ENCODE data around the gene COX4I1. TPM values are rescaled to one million over a fixed set of nuclear protein-coding genes. Genes with fewer than 3 reads are reported as not detected.

The COX4I1 gene
- total RNA-seq, 2 experiments from 2014 or later, result 374 to 508 TPM

- ATAC-seq (no peak), DNase-seq (no peak)
- intact Hi-C loops (cut with DNase I, micrococcal nuclease), result loop anchor here in 1 of 2 experiments (1.0 kb wide), 1 partner anchor 31 kb away; no protein-coding TSS in a partner anchor
- peaks cover 51% of the 10 kb centered on the region for H3K36me3 Mint-ChIP-seq (ENCODE audit: low read depth)
- H3K9me3 Mint-ChIP-seq (ENCODE audit: low read depth), result no peaks in the 10 kb centered on the region
- H3K4me1 Mint-ChIP-seq, result peaks cover 12% of the 10 kb centered on the region
- no peak overlapping the region for H3K4me3 Mint-ChIP-seq
- ChIA-PET POLR2A (no interaction called here), CTCF (no interaction called here)
- H3K27ac Mint-ChIP-seq, result no peak overlapping the region
- H3K27me3 Mint-ChIP-seq, result no peaks in the 10 kb centered on the region
Measured at GRCh38 chr16:85785927-85786326, 13.6 kb upstream of the COX4I1 start.

DNA sequence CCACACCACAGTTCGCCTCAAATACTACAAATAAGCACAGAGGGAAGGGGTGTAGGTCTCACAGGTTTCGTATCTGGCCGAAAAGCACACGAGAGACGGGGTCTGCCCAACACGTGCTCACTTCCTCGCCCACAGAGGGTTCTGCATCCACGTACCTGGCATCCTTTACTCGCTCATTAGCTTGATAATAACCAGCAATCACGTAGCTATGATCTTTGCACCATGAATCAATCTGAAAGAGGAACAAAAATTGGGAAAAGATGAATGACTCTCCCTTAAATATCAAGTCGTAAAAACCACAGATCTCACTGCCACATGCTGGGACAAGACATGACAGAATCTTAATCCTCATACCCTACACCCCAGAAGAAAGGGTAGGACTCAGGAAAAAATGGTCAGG lies 10.7 kb upstream of the COX4I1 start:
- H3K4me3 Mint-ChIP-seq, result no peak overlapping the region
- CTCF ChIA-PET, result interaction anchor here (0.7 to 1.1 kb wide), 2 partner anchors 9 to 173 kb away, joined by 3 to 4 read pairs; no protein-coding TSS in a partner anchor
- no peak for DNase-seq

GRCh38 chr16:85789773-85790172 lies 9.7 kb upstream of the COX4I1 start:
- intact Hi-C loops (cut with DNase I, micrococcal nuclease), result no loop called here
- POLR2A ChIA-PET, result no interaction called here

More for the DNA sequence above, 10.7 kb upstream of the COX4I1 start:
- H3K27me3 Mint-ChIP-seq, result no peaks in the 10 kb centered on the region
- intact Hi-C loops (cut with DNase I, micrococcal nuclease), result no loop called here
- H3K9me3 Mint-ChIP-seq (ENCODE audit: low read depth), result no peaks in the 10 kb centered on the region
- peaks cover 25% of the 10 kb centered on the region for H3K4me1 Mint-ChIP-seq
- no peak for ATAC-seq
- peaks cover 66% of the 10 kb centered on the region for H3K36me3 Mint-ChIP-seq (ENCODE audit: low read depth)
- H3K27ac Mint-ChIP-seq, result no peak overlapping the region
- POLR2A ChIA-PET, result no interaction called here

DNA sequence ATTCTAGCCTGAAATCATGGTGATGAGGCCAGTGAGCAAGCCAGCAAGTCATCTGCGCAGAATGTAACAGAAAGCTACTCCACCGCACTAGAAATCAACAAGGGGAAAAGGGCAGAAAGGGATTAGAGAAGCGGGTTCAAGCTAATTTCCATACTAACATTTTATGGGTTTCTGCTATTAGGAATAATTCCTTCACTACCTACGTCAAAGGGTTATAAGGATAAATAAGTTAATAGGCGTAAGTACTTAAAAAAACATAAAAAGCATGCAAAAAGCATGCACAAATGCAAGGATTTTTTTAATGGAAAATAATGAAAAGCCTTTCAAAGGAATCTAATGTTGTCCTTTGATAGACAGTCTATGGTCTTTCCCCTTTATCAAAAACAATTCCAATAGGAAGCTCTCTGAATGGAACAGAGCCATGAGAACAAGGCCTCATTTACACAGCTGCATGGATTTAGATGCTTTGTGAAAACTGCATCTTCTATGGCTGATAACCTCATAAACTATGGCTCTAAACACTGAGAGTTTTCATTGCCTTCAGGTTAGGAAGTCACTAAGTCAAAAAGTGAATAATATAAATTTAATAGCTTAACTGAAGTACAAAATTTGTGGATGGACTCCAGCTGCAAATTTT lies 5.7 kb upstream of the COX4I1 start:
- H3K4me3 Mint-ChIP-seq, result no peak overlapping the region
- intact Hi-C loops (cut with DNase I, micrococcal nuclease), result no loop called here
- H3K36me3 Mint-ChIP-seq (ENCODE audit: low read depth), result peaks cover 75% of the 10 kb centered on the region
- ATAC-seq, result no peak
- ChIA-PET POLR2A (no interaction called here), CTCF (interaction anchor here (0.9 to 1.0 kb wide), 2 partner anchors 75 to 202 kb away, joined by 3 to 5 read pairs; no protein-coding TSS in a partner anchor)
- H3K27me3 Mint-ChIP-seq, result no peaks in the 10 kb centered on the region
- peaks cover 52% of the 10 kb centered on the region for H3K4me1 Mint-ChIP-seq
- no peak overlapping the region for H3K27ac Mint-ChIP-seq
- no peaks in the 10 kb centered on the region for H3K9me3 Mint-ChIP-seq (ENCODE audit: low read depth)
- DNase-seq, result no peak

More at GRCh38 chr16:85789773-85790172, 9.7 kb upstream of the COX4I1 start:
- Mint-ChIP-seq H3K27ac (no peak overlapping the region), H3K4me1 (peaks cover 25% of the 10 kb centered on the region), H3K4me3 (no peak overlapping the region), H3K36me3 (ENCODE audit: low read depth) (peaks cover 73% of the 10 kb centered on the region), H3K27me3 (no peaks in the 10 kb centered on the region), H3K9me3 (ENCODE audit: low read depth) (no peaks in the 10 kb centered on the region)
- DNase-seq (no peak), ATAC-seq (no peak)
- CTCF ChIA-PET, result interaction anchor here (0.6 to 1.1 kb wide), 2 partner anchors 8 to 30 kb away, joined by 3 to 4 read pairs; no protein-coding TSS in a partner anchor

DNA sequence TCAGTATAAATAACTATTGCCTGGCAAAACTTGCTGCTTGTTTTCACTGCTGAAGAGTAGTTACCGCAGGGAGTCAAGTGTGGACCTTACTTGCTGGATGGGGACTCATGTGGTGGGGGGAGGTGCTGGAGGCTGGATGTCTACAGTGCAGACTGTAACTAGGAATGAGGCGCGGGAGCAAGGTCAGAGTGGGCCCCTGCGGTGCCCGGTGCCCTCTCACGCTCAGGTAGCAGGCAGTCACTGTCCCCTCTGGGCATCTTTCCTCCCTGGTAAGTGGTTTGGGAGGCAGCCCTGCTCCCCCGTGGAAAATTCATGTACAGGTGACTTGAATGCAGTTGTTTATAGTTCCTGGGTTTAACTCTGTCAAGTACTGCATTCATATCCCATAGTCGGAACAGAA lies 4.8 kb upstream of the COX4I1 start:
- peaks cover 52% of the 10 kb centered on the region for H3K4me1 Mint-ChIP-seq
- H3K4me3 Mint-ChIP-seq, result no peak overlapping the region
- no peaks in the 10 kb centered on the region for H3K9me3 Mint-ChIP-seq (ENCODE audit: low read depth)
- CTCF ChIA-PET, result interaction anchor here (1.0 kb wide), 1 partner anchor 201 kb away, joined by 3 read pairs; no protein-coding TSS in a partner anchor
- DNase-seq (no peak), ATAC-seq (no peak)
- no peak overlapping the region for H3K27ac Mint-ChIP-seq
- H3K36me3 Mint-ChIP-seq (ENCODE audit: low read depth), result peaks cover 68% of the 10 kb centered on the region
- intact Hi-C loops (cut with DNase I, micrococcal nuclease), result no loop called here
- POLR2A ChIA-PET, result no interaction called here
- no peaks in the 10 kb centered on the region for H3K27me3 Mint-ChIP-seq

- no peak for ATAC-seq
- intact Hi-C loops (cut with DNase I, micrococcal nuclease), result no loop called here
- ChIA-PET POLR2A (no interaction called here), CTCF (no interaction called here)
- Mint-ChIP-seq H3K27ac (peak overlapping the region; percentile 6), H3K9me3 (ENCODE audit: low read depth) (no peaks in the 10 kb centered on the region), H3K27me3 (no peaks in the 10 kb centered on the region), H3K36me3 (ENCODE audit: low read depth) (peaks cover 63% of the 10 kb centered on the region), H3K4me1 (peaks cover 51% of the 10 kb centered on the region), H3K4me3 (no peak overlapping the region)
- DNase-seq, result no peak
Measured at GRCh38 chr16:85796152-85796551, 3.3 kb upstream of the COX4I1 start.

DNA sequence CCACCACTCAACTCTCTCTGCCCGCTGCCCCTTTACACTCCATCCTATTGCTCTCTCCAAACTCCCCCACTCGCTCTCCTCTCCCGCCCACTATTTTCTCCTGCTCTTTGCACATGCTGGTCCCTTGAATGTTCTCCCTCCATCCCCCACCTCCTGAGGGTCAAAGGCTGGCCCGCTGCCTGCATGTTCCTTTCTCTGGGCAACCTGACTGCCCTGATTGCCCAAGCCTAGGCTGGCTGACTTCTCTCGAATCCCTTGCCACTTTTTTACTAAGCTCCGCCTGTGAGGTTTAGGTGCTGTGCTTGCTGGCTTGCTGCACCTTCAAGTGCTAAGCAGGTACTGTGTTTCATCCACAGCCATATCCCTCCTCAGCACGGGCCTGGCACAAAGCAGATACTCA lies 2.9 kb upstream of the COX4I1 start:
- ChIA-PET POLR2A (no interaction called here), CTCF (interaction anchor here (0.7 kb wide), 1 partner anchor 213 kb away, joined by 3 read pairs; no protein-coding TSS in a partner anchor)
- peaks cover 62% of the 10 kb centered on the region for H3K36me3 Mint-ChIP-seq (ENCODE audit: low read depth)
- H3K4me3 Mint-ChIP-seq, result no peak overlapping the region
- H3K27ac Mint-ChIP-seq, result peak overlapping the region; percentile 6
- no peak for ATAC-seq
- no peaks in the 10 kb centered on the region for H3K9me3 Mint-ChIP-seq (ENCODE audit: low read depth)
- DNase-seq, result no peak
- H3K4me1 Mint-ChIP-seq, result peaks cover 52% of the 10 kb centered on the region
- no peaks in the 10 kb centered on the region for H3K27me3 Mint-ChIP-seq
- intact Hi-C loops (cut with DNase I, micrococcal nuclease), result no loop called here

DNA sequence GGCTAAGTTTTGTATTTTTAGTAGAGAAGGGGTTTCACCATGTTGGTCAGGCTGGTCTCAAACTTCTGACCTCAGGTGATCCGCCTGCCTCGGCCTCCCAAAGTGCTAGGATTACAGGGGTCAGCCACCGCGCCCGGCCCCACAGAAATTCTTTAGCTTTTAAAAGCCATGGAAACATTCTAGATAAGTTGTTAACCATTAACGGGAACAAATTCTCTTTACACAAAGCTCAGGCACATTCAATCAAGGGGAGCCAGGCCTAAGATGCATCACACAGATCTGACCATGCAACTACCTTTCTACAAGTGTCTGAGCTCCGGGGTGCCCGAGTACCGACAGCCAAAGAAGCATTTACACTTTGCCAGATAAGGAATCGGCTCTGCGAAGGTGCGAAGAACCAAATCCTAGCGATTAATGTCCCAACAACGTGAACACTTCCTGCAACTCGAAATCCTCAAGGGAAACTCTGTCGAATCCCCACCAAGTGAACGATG lies 1.2 kb upstream of the COX4I1 start:
- Mint-ChIP-seq H3K4me1 (peaks cover 61% of the 10 kb centered on the region), H3K27me3 (no peaks in the 10 kb centered on the region), H3K9me3 (ENCODE audit: low read depth) (no peaks in the 10 kb centered on the region), H3K4me3 (peak overlapping the region; percentile 85), H3K36me3 (ENCODE audit: low read depth) (peaks cover 63% of the 10 kb centered on the region), H3K27ac (peak overlapping the region; percentile 67)
- DNase-seq, result no peak
- POLR2A ChIA-PET, result interaction anchor here (0.5 kb wide), 1 partner anchor 30 kb away, joined by 3 read pairs; no protein-coding TSS in a partner anchor
- CTCF ChIA-PET, result interaction anchor here (1.2 to 1.5 kb wide), 3 partner anchors 9 to 100 kb away, joined by 4 to 8 read pairs (median 5); partner anchors contain the start of gene IRF8
- no peak for ATAC-seq
- intact Hi-C loops (cut with DNase I, micrococcal nuclease), result loop anchor here in 1 of 2 experiments (2.0 kb wide), 1 partner anchor 188 kb away; no protein-coding TSS in a partner anchor

DNA sequence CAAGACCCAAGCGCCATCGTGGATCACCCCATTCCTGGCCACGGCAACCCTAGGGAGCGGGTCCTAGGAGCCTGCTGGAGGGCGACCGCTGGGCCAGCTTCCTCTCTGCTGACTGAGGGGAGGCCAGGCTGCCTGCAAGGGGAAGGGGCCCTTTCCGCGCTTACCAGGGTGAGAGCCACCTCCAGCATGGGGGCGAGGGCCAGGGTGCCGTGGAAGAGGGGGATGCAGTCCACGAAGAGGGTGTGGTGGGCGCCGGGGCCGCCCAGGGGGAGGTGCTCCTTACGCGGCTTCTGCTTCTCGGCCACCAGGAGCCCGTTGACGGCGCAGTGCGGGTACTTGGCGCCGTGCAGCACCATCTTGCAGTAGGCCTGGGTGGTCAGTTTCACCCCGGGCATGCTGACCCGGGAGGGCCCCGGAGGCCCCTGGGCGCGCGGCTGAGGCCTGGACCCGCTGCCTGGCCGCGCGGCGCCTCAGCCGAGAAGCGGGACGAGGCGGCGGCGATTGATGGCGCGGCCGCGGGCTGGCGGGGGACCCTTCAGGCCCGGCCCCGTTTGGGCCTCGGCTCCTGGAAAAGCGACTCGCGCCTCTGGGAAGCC lies 496 bp upstream of the COX4I1 start:
- DNase-seq, result peak; percentile 52
- no peaks in the 10 kb centered on the region for H3K27me3 Mint-ChIP-seq
- peak; percentile 39 for ATAC-seq
- H3K4me3 Mint-ChIP-seq, result peak overlapping the region; percentile 85
- intact Hi-C loops (cut with DNase I, micrococcal nuclease), result loop anchor here in 1 of 2 experiments (1.0 to 2.0 kb wide), 6 partner anchors 100 to 756 kb away; partner anchors contain the start of genes IRF8 and MTHFSD
- H3K36me3 Mint-ChIP-seq (ENCODE audit: low read depth), result peaks cover 68% of the 10 kb centered on the region
- peak overlapping the region; percentile 67 for H3K27ac Mint-ChIP-seq
- peaks cover 60% of the 10 kb centered on the region for H3K4me1 Mint-ChIP-seq
- ChIA-PET POLR2A (interaction anchor here (0.5 kb wide), 1 partner anchor 31 kb away, joined by 3 read pairs; no protein-coding TSS in a partner anchor), CTCF (interaction anchor here (1.2 to 1.5 kb wide), 2 partner anchors 10 to 100 kb away, joined by 4 to 5 read pairs; partner anchors contain the start of gene IRF8)
- no peaks in the 10 kb centered on the region for H3K9me3 Mint-ChIP-seq (ENCODE audit: low read depth)

DNA sequence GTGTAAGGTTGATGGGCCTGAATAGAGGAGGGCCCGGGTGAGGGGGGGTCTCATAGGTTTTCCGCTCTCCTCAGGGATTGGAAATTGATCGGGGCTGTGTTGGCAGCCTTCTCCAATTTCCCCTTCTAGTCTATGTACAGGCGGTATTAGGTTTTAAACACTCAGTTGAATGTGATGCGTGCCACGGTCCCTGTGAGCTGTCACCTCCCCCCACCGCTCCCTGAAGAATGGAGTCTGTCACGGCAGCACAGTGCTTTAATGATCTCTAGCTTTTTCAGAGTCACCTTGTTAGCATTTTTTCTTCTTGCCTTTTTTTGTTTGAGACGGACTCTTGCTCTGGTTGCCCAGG lies 800 bp downstream of the COX4I1 start:
- H3K27me3 Mint-ChIP-seq, result no peaks in the 10 kb centered on the region
- H3K4me1 Mint-ChIP-seq, result peaks cover 60% of the 10 kb centered on the region
- H3K36me3 Mint-ChIP-seq (ENCODE audit: low read depth), result peaks cover 66% of the 10 kb centered on the region
- H3K27ac Mint-ChIP-seq, result peak overlapping the region; percentile 89
- ATAC-seq (peak; percentile 23), DNase-seq (peak; percentile 61)
- intact Hi-C loops (cut with DNase I, micrococcal nuclease), result no loop called here
- H3K4me3 Mint-ChIP-seq, result peak overlapping the region; percentile 85
- ChIA-PET CTCF (interaction anchor here (1.0 to 1.5 kb wide), 2 partner anchors 19 to 223 kb away, joined by 3 to 5 read pairs; no protein-coding TSS in a partner anchor), POLR2A (interaction anchor here (0.5 to 1.0 kb wide), 4 partner anchors 14 to 865 kb away, joined by 3 to 8 read pairs (median 4); no protein-coding TSS in a partner anchor)
- H3K9me3 Mint-ChIP-seq (ENCODE audit: low read depth), result no peaks in the 10 kb centered on the region

- ATAC-seq, result no peak
- intact Hi-C loops (cut with DNase I, micrococcal nuclease), result no loop called here
- H3K4me1 Mint-ChIP-seq, result peaks cover 33% of the 10 kb centered on the region
- H3K27me3 Mint-ChIP-seq, result no peaks in the 10 kb centered on the region
- no peak overlapping the region for H3K27ac Mint-ChIP-seq
- ChIA-PET POLR2A (no interaction called here), CTCF (interaction anchor here (1.3 to 1.5 kb wide), 2 partner anchors 16 to 18 kb away, joined by 3 to 13 read pairs; no protein-coding TSS in a partner anchor)
- no peak for DNase-seq
- no peaks in the 10 kb centered on the region for H3K9me3 Mint-ChIP-seq (ENCODE audit: low read depth)
- peaks cover 58% of the 10 kb centered on the region for H3K36me3 Mint-ChIP-seq (ENCODE audit: low read depth)
- H3K4me3 Mint-ChIP-seq, result no peak overlapping the region
Measured at GRCh38 chr16:85803570-85803969, 4.1 kb downstream of the COX4I1 start.
